GM10266 (cell line): Measurements from ENCODE around the gene B4GALNT1.

ENCODE experiments used
- DNase-seq: peaks from one replicate; pipeline ENCODE4 v3.0.0; 2012; ENCODE audit errors: extremely low spot score
- TF ChIP-seq, protein P1 (sequence below): IDR thresholded peaks from 2 replicates; pipeline ENCODE4 v1.5.1; 2012; ENCODE audit warnings: mild to moderate bottlenecking, low read depth; ENCODE audit not compliant: control insufficient read depth, insufficient read depth; ENCODE audit errors: missing control alignments

B4GALNT1 gene

DNA sequence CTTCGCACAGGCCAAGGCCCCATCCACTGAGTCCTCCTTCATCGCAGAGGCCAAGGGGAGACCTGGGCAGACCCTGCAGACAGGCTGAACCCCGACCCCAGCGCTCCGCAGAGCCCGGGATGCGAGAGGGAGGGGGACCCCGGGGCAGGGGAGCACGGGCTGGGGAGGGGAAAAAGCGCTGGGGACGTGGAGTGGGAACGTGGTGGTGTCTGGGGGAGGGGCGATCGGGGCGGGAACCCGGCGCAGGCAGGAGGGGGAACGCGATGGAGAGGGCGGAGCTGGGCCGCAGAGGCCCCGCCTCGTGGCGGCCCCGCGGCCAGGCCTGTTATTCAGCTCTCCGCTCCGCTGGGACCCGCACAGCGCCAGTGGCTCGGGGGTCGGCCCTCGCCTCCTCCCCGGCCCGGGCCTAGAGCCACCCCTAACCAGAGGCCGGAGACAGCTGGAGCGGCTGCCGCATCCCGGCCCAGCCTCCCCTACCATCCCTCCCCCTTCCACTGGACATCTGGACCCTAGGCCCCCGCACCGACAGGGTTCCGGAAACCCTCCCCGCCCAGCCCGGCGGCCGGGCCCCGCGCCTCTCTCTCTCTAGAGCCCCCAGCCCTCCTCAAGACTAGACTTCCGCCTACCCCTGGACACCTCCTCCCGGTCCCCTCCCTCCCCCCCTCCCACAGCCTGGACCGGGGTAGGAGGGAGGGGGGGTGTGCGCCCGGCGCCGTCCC lies 21.7 kb downstream of the B4GALNT1 start, which contains the start of gene ARHGEF25:
TSS of gene ARHGEF25 (plus strand) at position 328 of the 719 bp plus-strand sequence. CDS start 460 bp downstream, outside the sequence.
- peak; percentile 94 for DNase-seq

DNA sequence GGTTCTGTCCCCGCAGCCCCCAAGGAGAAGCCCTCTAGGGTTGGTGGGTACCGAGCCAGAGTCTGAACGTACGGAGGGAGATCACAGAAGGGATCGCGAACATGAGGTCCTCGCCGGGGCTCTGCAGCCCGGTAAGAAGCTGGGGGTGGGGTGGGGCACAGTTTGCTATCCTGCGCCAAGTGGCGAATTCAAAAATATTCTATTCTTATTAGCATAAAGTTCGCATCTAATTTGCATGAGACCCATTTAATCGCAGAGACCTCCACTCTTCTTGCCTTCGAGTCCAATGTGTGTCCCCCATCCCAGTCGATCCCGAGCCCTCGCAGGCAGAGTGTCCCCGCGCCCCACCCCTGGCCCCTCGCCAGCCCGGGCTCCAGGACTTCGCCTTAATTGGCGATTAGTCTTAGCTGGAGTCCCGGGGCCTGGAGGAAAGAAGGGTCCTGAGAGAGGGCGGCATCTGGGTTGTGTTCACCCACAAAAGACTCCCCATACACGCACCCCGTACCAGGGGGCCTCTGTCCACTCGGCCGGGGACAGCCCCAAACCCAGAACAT lies 22.4 kb downstream of the B4GALNT1 start:
- TF ChIP-seq, protein P1, sequence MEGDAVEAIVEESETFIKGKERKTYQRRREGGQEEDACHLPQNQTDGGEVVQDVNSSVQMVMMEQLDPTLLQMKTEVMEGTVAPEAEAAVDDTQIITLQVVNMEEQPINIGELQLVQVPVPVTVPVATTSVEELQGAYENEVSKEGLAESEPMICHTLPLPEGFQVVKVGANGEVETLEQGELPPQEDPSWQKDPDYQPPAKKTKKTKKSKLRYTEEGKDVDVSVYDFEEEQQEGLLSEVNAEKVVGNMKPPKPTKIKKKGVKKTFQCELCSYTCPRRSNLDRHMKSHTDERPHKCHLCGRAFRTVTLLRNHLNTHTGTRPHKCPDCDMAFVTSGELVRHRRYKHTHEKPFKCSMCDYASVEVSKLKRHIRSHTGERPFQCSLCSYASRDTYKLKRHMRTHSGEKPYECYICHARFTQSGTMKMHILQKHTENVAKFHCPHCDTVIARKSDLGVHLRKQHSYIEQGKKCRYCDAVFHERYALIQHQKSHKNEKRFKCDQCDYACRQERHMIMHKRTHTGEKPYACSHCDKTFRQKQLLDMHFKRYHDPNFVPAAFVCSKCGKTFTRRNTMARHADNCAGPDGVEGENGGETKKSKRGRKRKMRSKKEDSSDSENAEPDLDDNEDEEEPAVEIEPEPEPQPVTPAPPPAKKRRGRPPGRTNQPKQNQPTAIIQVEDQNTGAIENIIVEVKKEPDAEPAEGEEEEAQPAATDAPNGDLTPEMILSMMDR: no peak
- peak; percentile 36 for DNase-seq

More for the DNA sequence above, 21.7 kb downstream of the B4GALNT1 start, which contains the start of gene ARHGEF25:
- TF ChIP-seq, protein P1: no peak

DNA sequence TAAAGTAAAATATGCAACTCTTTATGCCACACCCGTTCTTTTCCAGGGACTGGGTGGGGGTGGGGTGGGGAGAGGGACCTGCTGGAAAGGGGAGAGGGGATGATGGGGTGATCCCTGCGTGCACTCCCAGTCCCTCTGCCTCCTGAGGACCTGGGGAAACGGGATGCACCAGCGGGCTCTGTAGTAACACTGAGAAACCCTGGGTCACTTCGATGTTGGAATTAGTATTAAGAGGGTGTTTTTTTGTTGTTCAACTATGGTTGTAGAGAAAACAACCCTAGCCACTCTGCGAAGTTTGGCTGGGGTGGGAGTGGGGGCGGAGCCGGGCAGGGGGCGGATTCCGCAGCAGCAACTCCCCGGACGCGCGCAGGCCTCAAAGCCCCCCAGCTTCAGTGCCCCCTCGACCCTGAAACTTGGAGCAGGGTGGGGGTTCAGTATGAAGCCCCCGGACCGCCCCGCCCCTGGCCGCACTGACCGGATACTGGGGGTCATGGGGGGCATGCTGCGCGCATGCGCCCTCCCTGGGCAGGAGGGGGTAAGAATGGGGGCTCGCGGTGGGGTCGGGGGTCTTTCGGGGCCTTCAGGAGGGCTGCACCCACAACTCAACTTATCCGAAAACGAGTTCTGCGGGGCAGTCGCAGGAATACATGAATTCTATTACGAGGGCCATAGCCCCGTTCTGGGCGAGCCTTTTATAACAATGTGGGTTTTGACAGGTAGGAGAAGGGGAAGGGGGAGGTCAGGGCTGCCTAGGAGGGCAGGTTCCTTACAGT lies 23.0 kb downstream of the B4GALNT1 start:
- TF ChIP-seq, protein P1: no peak

DNA sequence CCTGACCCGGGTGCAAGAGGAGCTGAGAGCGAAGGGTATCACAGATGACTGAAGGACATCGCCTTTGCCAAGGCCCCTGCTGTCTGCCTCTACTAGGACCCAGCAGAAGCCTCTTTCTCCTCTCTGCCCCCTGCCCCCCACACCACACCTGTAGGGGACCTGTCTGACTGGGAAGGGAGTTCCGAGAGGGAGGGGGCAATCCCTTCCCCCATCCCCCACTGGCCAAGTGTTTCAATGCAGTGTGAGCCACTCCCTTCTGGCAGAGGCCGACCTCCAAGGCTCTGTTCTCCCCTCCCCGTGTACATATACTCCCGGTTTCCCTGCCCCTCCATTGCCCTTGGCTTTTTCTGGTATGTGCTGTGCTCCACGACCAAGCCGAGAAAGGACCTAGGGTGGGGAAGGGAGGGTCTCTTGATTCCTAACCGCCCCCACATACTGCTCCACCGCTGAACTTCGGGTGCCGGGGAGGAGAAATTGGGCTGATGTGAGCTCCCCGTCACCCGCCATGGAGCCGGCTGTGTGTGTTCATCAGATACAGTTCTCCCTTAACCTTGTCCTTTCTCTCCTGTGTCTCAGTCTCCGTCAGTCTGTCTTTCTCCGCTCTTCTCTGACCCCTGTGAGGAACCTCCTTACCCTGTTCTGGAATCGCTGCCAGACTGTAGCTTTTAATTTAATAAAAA lies 23.8 kb downstream of the B4GALNT1 start:
- no peak for DNase-seq
- TF ChIP-seq, protein P1: no peak

More for the DNA sequence above, 23.0 kb downstream of the B4GALNT1 start:
- DNase-seq: peak; percentile 27

DNA sequence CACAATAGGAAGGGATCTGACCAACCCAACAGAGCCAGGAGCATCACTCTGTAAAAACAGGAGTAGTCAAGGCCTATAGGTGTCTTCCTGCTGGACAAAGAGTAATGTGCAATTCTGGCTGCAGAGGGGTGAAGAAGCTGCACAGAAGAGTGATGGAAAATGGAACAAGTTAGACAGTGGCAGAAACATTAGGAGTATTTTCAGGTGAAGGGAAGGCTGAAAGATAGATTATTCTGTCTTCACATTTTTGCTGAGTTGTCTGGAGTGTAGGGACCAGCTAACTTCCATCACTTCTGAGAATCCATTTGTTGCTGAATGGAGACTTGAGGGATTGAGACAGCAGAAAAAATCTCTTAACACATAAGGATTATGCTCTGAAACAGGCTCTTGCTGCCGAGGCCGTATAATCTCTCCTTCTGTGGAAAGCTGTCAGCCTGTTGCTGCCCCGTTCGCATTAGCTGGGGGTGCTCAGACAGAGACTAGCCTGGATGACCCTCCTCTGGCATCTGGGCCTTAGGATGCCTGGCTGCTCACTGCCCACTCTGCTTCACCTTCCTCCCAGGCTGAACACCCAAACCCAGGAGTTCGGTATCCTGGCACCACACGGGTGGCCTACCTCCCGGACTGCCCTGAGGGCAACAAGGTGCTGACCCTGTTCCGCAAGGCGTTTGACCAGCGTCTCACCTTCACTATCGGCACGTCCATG lies 24.9 kb downstream of the B4GALNT1 start:
- TF ChIP-seq, protein P1: no peak
- no peak for DNase-seq

DNA sequence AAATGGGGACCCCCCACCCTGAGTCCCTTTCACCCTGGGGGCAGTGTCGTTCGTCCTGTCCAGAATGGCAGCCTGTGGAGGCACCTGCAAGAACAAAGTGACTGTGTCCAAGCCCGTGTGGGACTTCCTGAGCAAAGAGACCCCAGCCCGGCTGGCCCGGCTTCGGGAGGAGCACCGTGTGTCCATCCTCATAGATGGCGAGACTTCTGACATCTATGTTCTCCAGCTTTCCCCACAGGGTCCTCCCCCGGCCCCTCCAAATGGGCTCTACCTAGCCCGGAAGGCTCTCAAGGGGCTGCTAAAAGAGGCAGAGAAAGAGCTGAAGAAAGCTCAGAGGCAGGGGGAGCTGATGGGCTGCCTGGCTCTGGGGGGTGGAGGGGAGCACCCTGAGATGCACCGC lies 26.2 kb downstream of the B4GALNT1 start:
- TF ChIP-seq, protein P1: no peak
- DNase-seq: no peak
